Mesenteric fat pad (tissue), 1 donor: ENCODE data around the gene PPIB. TPM values are rescaled to one million over a fixed set of nuclear protein-coding genes. Genes with fewer than 3 reads are reported as not detected.
A peak's percentile ranks its signal among the peaks of the same experiment; 100 is the strongest.

Source experiments
- DNase-seq: peaks from one replicate; pipeline ENCODE4 v3.0.0-alpha.2; 2020; ENCODE audit warnings: low spot score
- total RNA-seq: library from RNA; stranded (reverse); fragmentation: NEBNext Ultra II Directional; extraction: Animal tissue kit (Norgen Biotek cat#: 25700); gene quantifications from one replicate; pipeline ENCODE4 v1.2.1, GENCODE V29; 2021
- donor health status: DM: yes; HTN: yes; CAD: no.

The PPIB gene
- total RNA-seq, 1 donor from 2014 or later, result 470 TPM

DNA sequence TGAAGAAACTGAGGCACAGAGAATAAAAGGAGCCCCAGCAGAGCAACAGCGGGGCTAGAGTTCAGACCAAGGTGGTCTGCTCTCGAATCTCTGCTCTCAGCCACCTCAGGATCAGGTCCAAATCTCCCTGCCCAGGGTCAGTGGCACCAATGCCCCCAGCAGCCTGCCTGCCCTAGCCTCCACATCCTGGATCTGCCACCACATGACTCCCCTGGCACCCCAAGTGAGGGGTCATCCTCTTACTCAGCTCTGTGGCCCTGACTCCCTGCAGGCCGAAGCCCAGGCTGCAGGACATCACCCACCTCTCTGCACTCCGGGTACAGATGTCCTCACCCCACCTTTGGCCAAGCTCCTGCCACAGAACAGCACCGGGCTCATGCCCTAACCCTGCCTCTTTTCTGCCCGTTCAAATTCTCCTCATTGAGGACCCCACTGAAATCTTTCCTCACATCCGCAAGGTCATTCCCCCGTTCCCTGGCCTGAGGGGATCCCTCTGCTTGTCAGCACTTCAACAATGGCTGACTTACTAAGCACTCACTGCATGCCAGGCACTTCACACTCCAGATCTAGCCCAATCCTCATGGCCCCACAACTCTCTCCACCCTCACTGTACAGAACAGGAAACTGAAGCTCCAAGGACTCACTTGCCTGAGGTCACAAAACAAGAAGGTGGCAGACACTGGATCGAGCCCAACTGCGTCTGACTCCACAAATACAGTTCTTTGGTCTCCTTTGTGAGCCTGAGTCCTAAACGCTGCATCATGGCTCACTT is 4.3 kb downstream of the PPIB start:
- peak; percentile 76 for DNase-seq

DNA sequence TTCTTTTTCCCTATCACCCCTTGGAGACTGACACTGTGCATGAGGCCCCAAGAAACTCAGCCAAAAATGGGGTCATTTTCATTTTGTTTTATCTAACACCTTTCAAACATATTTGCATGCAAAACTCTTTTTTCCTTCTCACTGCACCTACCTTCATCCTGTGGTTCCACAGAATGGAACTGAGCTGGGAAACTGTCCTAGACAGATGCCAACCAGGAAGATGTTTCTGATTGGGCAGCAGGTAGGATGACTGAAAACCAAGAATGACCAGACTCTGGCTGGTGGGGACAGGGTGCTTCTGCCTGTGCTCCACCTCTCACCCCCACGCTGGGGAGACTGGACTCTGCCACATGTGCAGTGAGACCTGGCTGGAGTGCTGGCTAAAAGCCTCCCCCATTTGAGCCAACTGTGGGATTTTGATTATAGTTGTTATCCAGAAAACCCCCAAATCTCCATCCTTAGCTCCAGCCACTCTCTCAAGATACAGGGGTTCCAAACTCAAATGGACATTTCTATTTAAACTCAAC is 5.2 kb downstream of the PPIB start:
- DNase-seq, result peak; percentile 69

DNA sequence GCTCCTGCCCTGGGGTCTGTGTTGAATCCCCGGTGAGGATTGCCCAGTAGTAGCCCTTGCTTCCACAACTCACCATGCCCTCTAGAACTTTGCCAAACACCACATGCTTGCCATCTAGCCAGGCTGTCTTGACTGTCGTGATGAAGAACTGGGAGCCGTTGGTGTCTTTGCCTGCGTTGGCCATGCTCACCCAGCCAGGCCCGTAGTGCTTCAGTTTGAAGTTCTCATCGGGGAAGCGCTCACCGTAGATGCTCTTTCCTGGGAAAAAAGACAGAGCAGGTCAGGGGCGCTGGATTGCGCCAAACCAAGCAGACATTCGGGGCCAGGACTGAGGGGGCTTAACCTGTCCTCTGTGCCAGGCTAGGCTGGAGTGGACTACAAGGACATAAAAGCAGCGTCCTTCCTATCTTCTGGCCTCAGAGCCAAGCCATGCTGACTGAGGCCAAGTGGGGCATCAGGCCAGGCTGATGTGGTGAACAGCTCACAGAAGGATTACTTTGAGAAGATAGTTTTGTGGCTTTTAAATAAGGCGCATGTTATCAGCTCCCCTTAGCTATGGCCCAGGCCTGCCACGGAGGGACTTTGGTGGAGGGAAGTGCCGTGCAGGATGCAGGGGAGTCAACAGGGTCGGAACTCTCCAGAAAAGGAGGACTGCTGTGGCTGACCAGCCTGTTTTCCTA is 6.0 kb downstream of the PPIB start:
- peak; percentile 79 for DNase-seq

DNA sequence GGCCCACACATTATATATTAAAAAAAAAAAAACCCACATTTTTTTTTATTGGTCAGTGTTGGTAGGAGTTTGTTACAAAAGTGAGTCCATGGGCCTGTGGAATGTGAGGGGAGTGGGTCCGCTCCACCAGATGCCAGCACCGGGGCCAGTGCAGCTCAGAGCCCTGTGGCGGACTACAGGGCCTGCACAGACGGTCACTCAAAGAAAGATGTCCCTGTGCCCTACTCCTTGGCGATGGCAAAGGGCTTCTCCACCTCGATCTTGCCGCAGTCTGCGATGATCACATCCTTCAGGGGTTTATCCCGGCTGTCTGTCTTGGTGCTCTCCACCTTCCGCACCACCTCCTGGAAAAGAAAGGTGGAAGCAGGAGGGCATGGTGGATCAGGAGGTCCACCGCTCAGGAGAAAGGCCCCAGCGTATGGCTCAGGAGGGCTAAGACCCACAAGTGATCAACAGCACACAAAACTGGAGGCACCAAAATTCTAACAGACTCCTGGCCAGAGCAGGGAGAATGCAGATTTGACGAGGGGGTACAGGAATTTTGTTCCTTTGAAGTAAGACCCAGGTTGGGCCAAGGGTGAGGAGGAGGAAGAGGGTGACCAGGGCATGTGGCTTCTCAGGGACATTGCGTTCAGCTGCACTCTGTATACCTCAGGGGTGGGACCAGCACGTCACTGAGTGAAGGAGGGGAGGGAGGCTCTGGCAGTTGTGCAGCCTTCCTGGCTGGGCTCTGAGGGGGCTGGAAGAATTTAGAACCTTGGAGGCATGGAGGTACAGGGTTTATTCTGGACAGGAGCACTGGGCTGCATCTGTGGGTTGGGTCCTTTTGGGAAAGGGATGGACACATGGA is 6.8 kb downstream of the PPIB start:
- peak; percentile 67 for DNase-seq

DNA sequence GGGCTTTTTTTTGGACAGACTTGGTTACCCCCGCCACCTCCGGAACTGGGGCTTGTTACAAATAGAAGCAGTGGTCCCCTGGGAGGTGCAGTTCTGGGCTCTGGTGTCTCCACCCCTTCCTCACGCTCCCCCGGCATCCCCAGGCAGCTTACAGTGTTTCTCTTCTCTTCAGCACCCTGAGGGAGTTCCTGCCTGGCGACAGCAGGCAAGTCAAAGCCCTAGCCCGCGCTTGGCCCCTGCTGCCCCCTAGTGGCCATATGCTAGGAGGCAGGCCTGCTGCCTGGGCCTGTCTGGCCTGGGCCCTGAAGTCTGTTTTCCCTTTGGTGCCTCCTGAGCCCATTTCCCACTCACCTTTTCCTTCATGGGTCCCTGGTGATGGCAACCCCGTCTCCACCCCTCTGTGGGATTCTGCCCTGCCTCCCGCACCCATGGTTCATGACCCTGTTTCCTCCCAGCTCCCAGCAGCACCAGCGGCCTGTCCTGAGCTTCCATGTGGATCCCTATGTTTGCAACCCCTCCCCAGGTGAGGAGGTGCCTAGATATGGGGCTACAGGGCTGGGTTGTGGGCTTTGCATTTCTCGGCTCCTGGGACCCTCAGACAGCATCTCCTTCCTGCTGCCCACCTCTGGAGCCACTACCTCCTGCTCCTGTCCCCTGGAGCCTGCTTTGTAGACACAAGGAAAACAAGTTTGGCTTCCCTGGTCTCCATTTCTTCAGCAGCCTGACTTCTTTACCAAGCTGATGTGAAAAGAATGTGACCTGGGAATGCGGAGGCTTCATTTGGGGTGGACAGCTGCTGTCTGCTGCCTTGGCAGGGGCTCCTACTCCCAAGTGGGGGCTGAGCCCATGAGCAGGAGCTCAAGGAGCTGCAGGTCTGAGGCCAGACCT is 9.1 kb downstream of the PPIB start:
- DNase-seq, result peak; percentile 96

DNA sequence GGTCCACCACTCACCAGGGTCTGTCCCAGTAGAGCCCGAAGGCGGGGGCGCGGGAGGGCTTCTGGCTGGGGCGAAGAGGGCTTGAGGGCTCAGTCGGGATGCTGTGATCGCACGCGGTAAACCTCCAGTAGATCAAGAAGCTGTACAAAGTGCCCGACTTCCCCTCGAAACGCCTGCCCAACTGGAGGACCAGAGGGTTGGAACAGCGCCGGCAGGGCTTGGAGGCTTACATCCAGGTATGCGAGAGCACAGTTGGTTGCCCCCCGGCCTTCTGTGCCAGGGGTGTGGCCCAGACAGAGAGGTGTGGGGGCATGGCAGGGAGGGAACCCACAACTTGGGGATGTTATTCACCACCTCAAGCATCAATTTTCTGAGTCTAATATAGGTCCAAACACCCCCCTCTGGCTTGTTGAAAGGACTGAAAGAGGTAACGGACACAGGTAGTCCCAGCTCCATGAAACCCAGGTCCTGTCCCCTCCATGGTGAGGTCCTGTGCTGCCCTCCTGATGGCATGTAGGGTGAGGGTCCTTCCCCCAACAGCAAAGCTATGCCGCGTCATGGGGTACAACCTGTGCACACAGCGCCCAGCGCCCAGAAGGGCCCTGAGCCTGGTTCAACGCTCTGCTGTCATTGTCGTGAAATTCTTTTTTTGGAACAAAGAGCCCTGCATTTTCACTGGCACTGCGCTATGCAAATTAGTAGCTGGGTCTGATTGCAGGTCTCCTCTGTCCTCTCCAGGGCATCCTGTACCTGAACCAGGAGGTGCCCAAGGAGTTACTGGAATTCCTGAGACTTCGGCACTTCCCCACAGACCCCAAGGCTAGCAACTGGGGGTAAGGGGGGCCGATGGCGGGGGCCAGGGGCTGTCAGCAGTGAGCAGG is 10.1 kb downstream of the PPIB start:
- DNase-seq, result peak; percentile 62

DNA sequence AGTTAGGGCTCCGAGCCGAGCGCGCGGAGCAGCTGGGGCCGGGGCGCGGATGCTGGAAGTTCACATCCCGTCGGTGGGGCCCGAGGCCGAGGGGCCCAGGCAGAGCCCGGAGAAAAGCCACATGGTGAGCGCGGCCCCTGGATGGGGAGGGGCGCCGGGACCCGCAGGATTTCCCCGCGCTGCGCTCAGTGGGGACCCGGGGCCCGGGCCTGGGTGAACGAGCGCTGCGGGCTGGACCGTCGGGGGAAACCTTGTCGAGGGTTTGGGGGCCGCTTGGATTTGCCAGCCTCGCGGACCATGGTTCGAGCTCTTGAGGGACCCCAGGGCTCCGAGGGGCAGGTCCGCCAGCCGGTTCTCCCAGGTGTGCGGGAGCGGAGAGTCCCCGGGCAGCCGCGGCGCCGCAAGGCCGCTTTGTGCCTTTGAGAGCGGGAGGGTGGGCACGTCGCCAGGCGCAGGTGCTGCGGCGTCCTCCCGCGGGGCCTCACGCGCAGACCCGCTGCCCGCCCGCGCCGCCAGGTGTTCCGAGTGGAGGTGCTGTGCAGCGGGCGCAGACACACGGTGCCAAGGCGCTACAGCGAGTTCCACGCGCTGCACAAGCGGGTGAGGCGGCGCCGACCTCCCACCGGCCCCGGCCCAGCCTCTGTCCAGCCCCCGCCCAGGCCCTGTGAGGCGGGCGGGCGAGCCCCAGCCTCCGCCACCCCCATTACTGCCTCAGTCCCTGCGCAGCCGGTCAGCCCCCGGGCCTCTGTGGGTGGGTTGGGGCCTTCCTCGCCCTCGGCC is 10.9 kb downstream of the PPIB start, which contains the start of gene SNX22:
SNX22 (plus strand) TSS at position 5 of the 780 bp plus-strand sequence; CDS start at position 50, 45 bp downstream.
- peak; percentile 87 for DNase-seq

DNA sequence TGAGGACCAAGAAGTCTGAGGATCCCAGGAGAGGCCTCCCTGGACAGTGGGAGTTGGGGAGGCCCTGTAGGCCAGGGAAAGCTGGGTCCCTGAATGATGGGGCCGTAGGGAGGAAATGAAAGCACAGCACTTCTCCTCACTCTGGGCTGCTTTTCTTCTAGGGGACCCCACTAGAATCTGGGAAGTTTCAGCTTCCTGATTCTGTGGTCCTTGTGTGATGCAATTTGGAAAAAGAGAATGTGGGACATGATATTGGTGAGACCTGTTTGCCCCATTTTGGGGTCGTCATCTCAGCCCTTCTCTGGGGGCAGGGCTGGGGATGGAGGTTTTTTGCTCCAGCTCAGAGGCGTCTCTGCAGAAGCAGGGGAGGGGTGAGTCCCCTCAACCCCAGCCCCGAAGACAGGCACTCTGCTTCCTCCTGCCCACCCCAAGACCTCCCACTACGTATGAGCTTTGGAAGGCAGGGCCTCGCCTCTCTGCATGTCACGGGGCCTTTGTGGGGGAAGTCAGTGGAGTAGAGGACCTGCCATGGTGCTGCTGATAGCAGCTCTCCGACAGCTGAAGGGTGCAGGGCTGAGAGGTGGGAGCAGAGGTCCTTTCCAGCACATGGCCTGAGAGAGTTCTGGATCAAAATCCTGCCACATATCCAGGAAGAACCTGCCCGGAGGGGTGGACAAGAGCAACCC is 12.8 kb downstream of the PPIB start:
- peak; percentile 78 for DNase-seq

DNA sequence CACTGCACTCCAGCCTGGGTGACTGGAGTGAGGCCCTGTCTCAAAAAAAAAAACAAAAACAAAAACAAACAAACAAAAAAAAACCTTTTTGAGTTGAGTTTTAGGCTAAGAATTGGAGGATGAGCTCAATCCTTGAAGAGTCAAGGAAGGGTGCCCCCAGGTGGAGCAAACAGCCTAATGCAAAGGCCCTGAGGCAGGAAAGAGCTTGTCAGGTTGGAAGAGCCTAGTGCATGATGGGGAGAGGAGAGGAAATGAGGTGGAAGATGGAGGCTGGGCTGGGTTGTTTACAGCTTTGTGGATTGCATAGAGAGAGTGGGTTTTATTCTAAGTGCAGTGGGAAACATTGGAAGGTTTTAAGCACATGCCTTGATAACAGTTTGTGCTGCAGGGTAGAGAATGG is 13.4 kb downstream of the PPIB start:
- no peak for DNase-seq

DNA sequence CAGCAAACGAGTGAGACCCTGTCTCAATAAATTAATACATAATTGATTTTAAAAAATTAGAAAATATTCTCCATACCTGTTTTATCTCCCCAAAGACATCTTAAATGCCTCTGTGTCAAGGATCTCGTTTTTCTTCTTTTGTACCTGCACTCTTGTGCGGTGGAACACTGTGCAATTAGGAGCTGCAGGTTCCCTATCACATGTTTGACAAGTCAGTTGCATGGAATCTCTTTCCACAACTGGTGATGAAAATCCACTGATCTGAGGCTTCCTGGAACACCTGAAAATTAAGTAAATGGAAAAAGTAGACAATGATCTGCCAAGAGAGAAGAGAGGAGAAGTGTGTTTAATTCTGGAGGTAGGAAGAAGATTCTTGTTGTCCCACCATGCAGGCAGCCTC is 14.2 kb downstream of the PPIB start:
- no peak for DNase-seq

DNA sequence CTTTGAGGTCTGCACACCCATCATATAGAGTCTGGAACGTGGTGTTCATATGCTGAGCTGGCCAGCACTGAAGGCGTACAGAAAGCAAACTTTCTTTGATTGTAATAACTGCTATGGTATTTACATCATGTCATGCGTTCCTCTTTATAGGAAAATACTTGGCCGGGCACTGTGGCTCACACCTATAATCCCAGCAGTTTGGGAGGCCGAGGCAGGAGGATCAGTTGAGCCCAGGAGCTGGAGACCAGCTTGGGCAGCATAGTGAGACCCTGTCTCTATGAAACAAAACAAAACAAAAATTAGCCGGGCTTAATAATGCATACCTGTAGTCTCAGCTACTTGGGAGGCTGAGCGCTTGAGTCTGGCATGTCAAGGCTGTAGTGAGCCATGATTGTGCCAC is 14.7 kb downstream of the PPIB start:
- DNase-seq, result no peak

DNA sequence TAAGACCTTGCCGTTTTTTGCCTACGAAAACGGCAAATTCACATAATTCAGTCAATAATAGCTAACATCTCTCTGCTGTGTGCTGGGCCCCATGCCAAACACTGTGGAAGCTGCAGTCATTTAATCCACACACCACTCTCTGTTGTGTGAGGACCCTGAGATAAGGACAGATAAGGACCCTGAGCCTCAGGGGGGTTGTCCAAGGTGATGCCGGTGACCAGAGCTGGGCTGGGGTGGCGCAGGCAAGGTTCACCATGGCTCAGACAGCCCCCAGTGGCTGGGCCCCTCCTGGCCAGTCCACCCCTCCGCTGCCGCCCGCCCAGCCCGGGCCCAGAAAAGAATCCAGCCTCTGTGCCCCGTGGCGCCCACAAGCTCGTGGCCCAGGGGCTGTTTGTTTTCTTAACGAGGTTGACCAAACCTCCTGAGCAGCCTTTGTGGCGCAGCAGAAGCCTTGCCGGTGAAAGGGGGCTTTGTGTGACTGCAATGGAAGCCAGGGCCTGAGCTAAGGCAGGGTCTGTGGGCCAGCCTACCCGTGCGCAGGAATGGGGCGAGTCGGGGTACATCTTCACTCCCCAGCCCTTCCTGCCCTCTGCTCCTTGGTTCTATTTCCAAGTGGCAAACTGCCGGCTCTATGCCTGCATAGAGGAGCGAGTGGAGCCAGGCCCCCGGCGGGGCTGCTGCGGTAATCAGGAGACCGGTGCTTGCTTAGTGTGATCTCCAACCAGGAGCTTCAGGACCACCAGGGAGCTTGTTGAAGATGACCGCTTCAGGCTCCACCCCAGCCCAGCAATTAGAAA is 15.7 kb downstream of the PPIB start:
- no peak for DNase-seq

DNA sequence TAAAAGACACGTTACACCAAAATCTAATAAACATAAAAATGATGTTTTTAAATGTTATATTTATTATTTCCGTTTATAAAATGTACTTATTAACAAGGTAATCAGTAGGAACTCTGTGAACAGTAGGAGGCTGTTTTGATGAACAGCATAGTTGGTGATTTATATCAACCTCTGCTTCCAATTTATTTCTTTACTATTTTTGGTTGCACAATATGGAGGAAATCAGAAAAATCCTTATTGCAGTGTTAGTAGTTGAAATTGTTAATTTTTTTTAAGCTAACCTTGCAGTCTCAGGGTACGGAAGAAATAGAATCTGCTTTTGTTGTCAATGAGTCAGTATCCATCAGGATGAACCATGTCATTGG is 16.3 kb downstream of the PPIB start:
- DNase-seq, result no peak

DNA sequence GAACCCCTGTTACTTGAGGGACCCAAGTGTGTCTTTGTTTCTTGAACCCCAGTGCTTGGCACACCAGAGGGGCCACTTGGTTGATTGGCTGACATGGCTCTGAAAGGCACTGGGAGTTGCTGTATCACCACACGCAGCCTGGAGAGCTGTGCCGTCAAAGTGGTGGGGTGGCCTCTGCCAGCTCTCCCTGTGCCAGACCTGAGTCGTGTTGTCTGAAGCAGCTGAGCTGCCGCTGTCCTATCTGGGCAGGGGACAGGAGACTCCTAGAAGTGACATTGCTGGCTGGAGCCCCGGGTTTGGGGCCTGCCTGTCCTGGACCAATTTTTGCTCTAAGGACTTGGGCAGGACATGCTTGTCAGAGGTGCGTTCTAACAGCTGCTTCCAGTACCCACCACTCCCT is 16.8 kb downstream of the PPIB start:
- no peak for DNase-seq

DNA sequence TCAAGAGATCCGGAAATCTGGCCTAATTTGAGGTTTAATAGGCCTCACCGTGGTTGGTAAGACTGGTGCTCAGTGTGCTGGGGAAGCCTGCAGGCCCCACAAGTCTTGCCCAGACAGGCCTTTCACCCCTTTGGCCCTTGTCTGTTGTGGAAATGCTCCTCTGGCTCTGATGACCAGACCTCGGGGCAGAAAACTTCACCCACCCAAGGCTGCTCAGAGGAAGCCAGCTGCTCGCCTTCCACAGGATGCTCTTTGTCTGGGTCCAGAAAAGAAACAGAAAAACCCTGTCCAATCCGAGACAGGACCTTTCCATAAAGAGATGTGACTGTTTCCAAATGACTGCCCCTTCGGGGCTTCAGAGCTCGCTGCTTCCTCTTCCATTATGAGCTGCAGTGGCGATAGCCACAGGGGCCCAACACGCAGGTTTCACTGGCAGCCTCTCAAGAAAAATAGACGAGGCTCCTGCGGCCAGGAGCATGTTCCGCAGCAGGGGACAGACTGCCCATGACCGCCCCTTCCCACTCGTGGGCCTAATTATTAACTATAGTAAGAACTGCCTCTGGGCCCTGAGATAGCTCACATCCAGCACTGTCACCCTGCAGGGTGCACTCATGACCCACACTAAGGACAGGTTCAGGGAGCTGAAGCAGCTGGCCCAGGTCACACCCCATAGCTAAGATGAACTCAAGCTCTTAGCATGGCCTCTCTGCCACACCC is 18.1 kb downstream of the PPIB start:
- no peak for DNase-seq

DNA sequence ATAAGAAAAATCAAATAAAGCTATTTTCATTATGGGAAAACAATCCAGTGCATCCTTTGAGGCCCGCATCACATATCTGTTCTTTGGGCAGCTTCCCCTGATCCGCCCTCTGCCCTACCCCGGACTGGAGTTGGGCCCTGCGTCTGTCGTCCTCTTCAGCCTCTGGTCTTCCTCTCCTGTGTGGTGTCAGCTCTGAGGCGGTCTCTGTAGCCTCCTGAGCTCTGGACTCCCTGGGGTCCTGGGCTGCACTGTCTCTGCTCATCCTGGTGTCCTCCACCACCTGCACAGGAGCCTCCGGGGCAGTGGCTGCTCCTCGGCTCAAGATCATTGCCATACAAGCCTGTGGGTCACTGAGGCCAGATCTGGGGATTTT is 18.6 kb downstream of the PPIB start:
- DNase-seq, result no peak

DNA sequence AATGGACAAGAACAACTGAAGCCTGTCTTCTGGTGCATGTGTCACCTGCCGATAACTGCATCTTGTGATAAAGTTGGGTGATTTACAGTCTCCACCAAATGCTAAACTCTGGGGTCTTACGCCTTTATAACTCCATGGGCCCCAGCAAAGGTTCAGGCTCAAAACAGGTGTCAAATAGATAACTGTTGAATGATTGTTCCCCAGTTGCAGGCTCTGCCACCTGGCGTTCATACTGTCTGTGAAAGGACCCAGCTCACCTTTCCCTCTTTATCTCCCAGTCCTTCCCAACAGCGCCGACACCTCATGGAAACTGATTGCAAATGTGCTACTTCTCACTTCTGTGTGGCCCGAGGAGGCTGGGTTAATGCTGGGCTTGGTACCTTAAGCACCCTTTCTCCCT is 19.5 kb downstream of the PPIB start:
- no peak for DNase-seq
